B cell (primary cell): ENCODE measurements around the gene IFNGR1. TPM values are rescaled to one million over a fixed set of nuclear protein-coding genes. Genes with fewer than 3 reads are reported as not detected.

Source experiments
- ATAC-seq: fragments of 200-7000 bp; cut with Tn5 transposase; one replicate; pipeline ENCODE4 v1.10.0; 2021; ENCODE audit warnings: low read depth, mild to moderate bottlenecking, moderate number of reproducible peaks, moderate library complexity
- CTCF ChIA-PET: fragments of 350-600 bp; sonication (Branson Sonifier 250); formaldehyde crosslinking; loops from one replicate; lab custom pipeline; 2021; ENCODE audit warnings: antibody characterized with exemption, inconsistent platforms; lab: Charles Lee
- POLR2A ChIA-PET: fragments of 350-600 bp; sonication (Branson Sonifier 250); formaldehyde crosslinking; loops from one replicate; lab custom pipeline; 2021; ENCODE audit warnings: antibody characterized with exemption; lab: Charles Lee
- DNase-seq: peaks from one replicate; pipeline ENCODE4 v3.0.0; 2013
- H2AFZ ChIP-seq: 2 replicates; pipeline ENCODE4 v1.6.1; 2012; ENCODE audit warnings: mild to moderate bottlenecking, low read depth, low read length; ENCODE audit not compliant: insufficient read depth, poor library complexity, severe bottlenecking
- H3K27ac ChIP-seq, 2 donors: 1 replicate in 1 of 2; 2 replicates in 1 of 2; pipeline ENCODE4 v1.5.1; 2012 to 2013; ENCODE audit warnings: low read length in 2 of 2, mild to moderate bottlenecking in 2 of 2, moderate library complexity in 1 of 2
- H3K27me3 ChIP-seq, 4 experiments: fragments of 200-600 bp in 1 of 4; sonication (generic) in 1 of 4; replicated peaks in 1 of 4; 1 replicate in 2 of 4; 2 replicates in 2 of 4; pipeline versions ENCODE4 v1.6.1 to v1.7.0; 2013 to 2016; ENCODE audit warnings: low read length in 3 of 4, mild to moderate bottlenecking in 2 of 4, mixed read lengths in 1 of 4, moderate library complexity in 1 of 4; ENCODE audit not compliant: insufficient read depth in 4 of 4, control insufficient read depth in 3 of 4; ENCODE audit errors: control extremely low read depth in 1 of 4
- H3K36me3 ChIP-seq, 2 experiments: replicated peaks in 1 of 2; 1 replicate in 1 of 2; 2 replicates in 1 of 2; pipeline versions ENCODE4 v1.6.1 to v1.7.1; 2013; ENCODE audit warnings: low read length in 1 of 2; ENCODE audit not compliant: insufficient read depth in 2 of 2, control insufficient read depth in 1 of 2; ENCODE audit errors: control extremely low read depth in 1 of 2, extremely low read depth in 1 of 2
- H3K4me1 ChIP-seq, 2 donors: fragments of 200-600 bp in 1 of 2; sonication (generic) in 1 of 2; 1 replicate in 1 of 2; 2 replicates in 1 of 2; pipeline versions ENCODE4 v1.5.1 to v1.6.1; 2013 to 2017; ENCODE audit warnings: low read length in 2 of 2; ENCODE audit not compliant: control insufficient read depth in 2 of 2, insufficient read depth in 2 of 2
- H3K4me2 ChIP-seq: replicated peaks from 2 replicates; pipeline ENCODE3; 2012; ENCODE audit warnings: mild to moderate bottlenecking, low read depth, low read length; ENCODE audit not compliant: poor library complexity, severe bottlenecking
- H3K4me3 ChIP-seq, 5 experiments: fragments of 200-600 bp in 1 of 5; sonication (generic) in 1 of 5; 1 replicate in 3 of 5; 2 replicates in 2 of 5; pipeline versions ENCODE4 v1.5.1 to v1.7.0; 2011 to 2016; ENCODE audit warnings: low read length in 4 of 5, mild to moderate bottlenecking in 4 of 5, low read depth in 2 of 5, control low read depth in 1 of 5, moderate library complexity in 1 of 5; ENCODE audit not compliant: insufficient read depth in 1 of 5; ENCODE audit errors: control extremely low read depth in 1 of 5, extremely low read depth in 1 of 5
- H3K79me2 ChIP-seq: fragments of 200-600 bp; sonication (generic); one replicate; pipeline ENCODE4 v1.6.0; 2016; ENCODE audit warnings: low read length; ENCODE audit not compliant: control insufficient read depth, insufficient read depth
- H3K9ac ChIP-seq: fragments of 200-600 bp; sonication (generic); 2 replicates; pipeline ENCODE4 v1.6.1; 2017; ENCODE audit warnings: mild to moderate bottlenecking, low read length, moderate library complexity
- H3K9me3 ChIP-seq, 3 donors: one replicate each; pipeline versions ENCODE4 v1.6.1 to v1.7.1; 2013; ENCODE audit warnings: low read length in 2 of 3; ENCODE audit not compliant: control insufficient read depth in 2 of 3, insufficient read depth in 1 of 3; ENCODE audit errors: control extremely low read depth in 1 of 3
- H4K20me1 ChIP-seq: 2 replicates; pipeline ENCODE4 v1.6.0; 2012; ENCODE audit warnings: mild to moderate bottlenecking, low read length; ENCODE audit not compliant: insufficient read depth, control insufficient read depth, poor library complexity, severe bottlenecking
- H3K27ac Mint-ChIP-seq: one replicate; pipeline ENCODE4 v1.8.0; 2021; ENCODE audit warnings: mixed read lengths
- H3K27me3 Mint-ChIP-seq: one replicate; pipeline ENCODE4 v1.8.0; 2021; ENCODE audit warnings: mixed read lengths
- H3K4me1 Mint-ChIP-seq: one replicate; pipeline ENCODE4 v1.8.0; 2021; ENCODE audit warnings: mixed read lengths
- H3K4me3 Mint-ChIP-seq: one replicate; pipeline ENCODE4 v1.8.0; 2021; ENCODE audit warnings: mixed read lengths
- H3K9me3 Mint-ChIP-seq: one replicate; pipeline ENCODE4 v1.8.0; 2022; ENCODE audit warnings: mixed read lengths; ENCODE audit not compliant: insufficient read depth
- CTCF ChIP-seq: fragments of 200-600 bp; IDR thresholded peaks from one replicate; pipeline ENCODE4 v1.8.0; 2022; ENCODE audit warnings: antibody characterized with exemption, mild to moderate bottlenecking
- EZH2 ChIP-seq: IDR thresholded peaks from 2 replicates; pipeline ENCODE4 v1.6.1; 2012; ENCODE audit warnings: borderline replicate concordance, low read depth, mild to moderate bottlenecking, moderate library complexity, low read length; ENCODE audit not compliant: insufficient read depth, poor library complexity, severe bottlenecking
- WGBS: methylation state at CpG from one replicate; pipeline ENCODE4 v1.1.5; 2013; ENCODE audit warnings: missing lambda C conversion rate; ENCODE audit not compliant: insufficient coverage; 5-methylcytosine and 5-hydroxymethylcytosine counted together
- intact Hi-C: fragments of 100-400 bp; cut with micrococcal nuclease; formaldehyde crosslinking; loops from one replicate; pipeline ENCODE4 v1.10.0; 2022
- polyA plus RNA-seq: library from polyadenylated mRNA; depleted of rRNA; stranded (reverse); fragments of >200 nt; gene quantifications from 2 replicates; pipeline ENCODE4 v1.2.3, GENCODE V29; 2012
- total RNA-seq, 2 donors: library from RNA; stranded (reverse); fragments of 120-200 nt in 1 of 2; gene quantifications; 1 replicate in 1 of 2; 2 replicates in 1 of 2; pipeline versions ENCODE4 v1.2.3 to v1.2.4, GENCODE V29; 2013 to 2022

The IFNGR1 gene
- total and polyA plus RNA-seq, 2 donors (not counting 1 experiment from before 2014, with no cell fraction given), result 24.5 to 48.2 TPM

- Histone ChIP-seq H3K9ac (no peak overlapping the region), H2AFZ (no peak overlapping the region), H3K27me3 (no peaks in the 10 kb centered on the region), H3K4me1 (peaks cover 31 to 40% of the 10 kb centered on the region in 2 donors), H4K20me1 (no peaks in the 10 kb centered on the region), H3K4me2 (no peak overlapping the region), H3K36me3 (no peaks in the 10 kb centered on the region), H3K9me3 (peaks cover 0 to 26% (median 8%) of the 10 kb centered on the region in 3 donors), H3K4me3 (no peak overlapping the region), H3K27ac (no peak overlapping the region), H3K79me2 (no peaks in the 10 kb centered on the region)
- Mint-ChIP-seq H3K27ac (no peak overlapping the region), H3K4me1 (peaks cover 48% of the 10 kb centered on the region), H3K27me3 (no peaks in the 10 kb centered on the region), H3K4me3 (no peak overlapping the region), H3K9me3 (peaks cover 5% of the 10 kb centered on the region)
- WGBS, result 88% methylated on average over 2 of the region's 3 CpGs
- DNase-seq, result no peak
- intact Hi-C loops, result loop anchor here (10.0 kb wide), 1 partner anchor 198 kb away; no protein-coding TSS in a partner anchor
- ChIA-PET POLR2A (no interaction called here), CTCF (interaction anchor here (1.2 to 3.3 kb wide), 3 partner anchors 9 to 68 kb away, joined by 4 to 14 read pairs (median 13); no protein-coding TSS in a partner anchor)
- TF ChIP-seq EZH2, result no peak
- no peak for TF ChIP-seq CTCF
- ATAC-seq, result no peak
Observed at GRCh38 chr6:137162692-137163306, 56.4 kb downstream of the IFNGR1 start.

- H3K27me3 Mint-ChIP-seq, result no peaks in the 10 kb centered on the region
- Histone ChIP-seq H3K9me3 (peaks cover 0 to 26% (median 8%) of the 10 kb centered on the region in 3 donors), H3K4me1 (peaks cover 23 to 32% of the 10 kb centered on the region in 2 donors), H3K79me2 (no peaks in the 10 kb centered on the region), H3K4me2 (no peak overlapping the region), H3K27me3 (no peaks in the 10 kb centered on the region), H2AFZ (no peak overlapping the region), H3K27ac (no peak overlapping the region), H4K20me1 (no peaks in the 10 kb centered on the region), H3K9ac (no peak overlapping the region), H3K36me3 (no peaks in the 10 kb centered on the region), H3K4me3 (no peak overlapping the region)
- peaks cover 5% of the 10 kb centered on the region for H3K9me3 Mint-ChIP-seq
- no peak for TF ChIP-seq EZH2
- no peak for TF ChIP-seq CTCF
- WGBS, result 96% methylated on average over 3 of the region's 5 CpGs
- no peak overlapping the region for H3K27ac Mint-ChIP-seq
- ChIA-PET POLR2A (interaction anchor here (1.3 kb wide), 1 partner anchor 10 kb away, joined by 3 read pairs; no protein-coding TSS in a partner anchor), CTCF (interaction anchor here (0.9 to 3.3 kb wide), 5 partner anchors 10 to 68 kb away, joined by 3 to 14 read pairs (median 6); no protein-coding TSS in a partner anchor)
- intact Hi-C loops, result loop anchor here (10.0 kb wide), 1 partner anchor 197 kb away; no protein-coding TSS in a partner anchor
- H3K4me1 Mint-ChIP-seq, result peaks cover 39% of the 10 kb centered on the region
- H3K4me3 Mint-ChIP-seq, result no peak overlapping the region
- DNase-seq (no peak), ATAC-seq (no peak)
Observed at GRCh38 chr6:137161949-137162348, 57.2 kb downstream of the IFNGR1 start.
